ENCODE results near the gene LRCH3.
"Not testable (repeated sequence)": the region's sequence is repeated elsewhere in the genome, so short reads cannot be mapped to it uniquely, and the experiment has no call there.

- not testable (repeated sequence) for TF ChIP-seq CTCF (IDR thresholded peaks at IDR 0.05; ENCODE audit: borderline replicate concordance, extremely low read depth, low read length, poor library complexity, severe bottlenecking); EZH2 (IDR thresholded peaks at IDR 0.05; ENCODE audit: borderline replicate concordance, low read depth, low read length, severe bottlenecking)
Measured at GRCh38 chr3:197886052-197886451, 95.0 kb downstream of the LRCH3 start.
